Kidney (tissue), 14 donors: ENCODE data around the gene UST. TPM values are rescaled to one million over a fixed set of nuclear protein-coding genes. Genes with fewer than 3 reads are reported as not detected.
"Not testable (repeated sequence)": the region's sequence is repeated elsewhere in the genome, so short reads cannot be mapped to it uniquely, and the experiment has no call there.

Experiments
- DNase-seq, 5 donors: peaks; one replicate each; pipeline ENCODE4 v3.0.0-alpha.2; 2013 to 2020
- FAIRE-seq: peaks from 2 replicates; lab custom pipeline; 2012; peaks lifted over from hg19 to GRCh38; lab: Jason Lieb, UNC
- H3K27ac ChIP-seq, 2 donors: one replicate each; pipeline ENCODE4 v1.7.0; 2013; ENCODE audit warnings: low read depth in 2 of 2, low read length in 2 of 2, inconsistent platforms in 1 of 2
- H3K27me3 ChIP-seq: one replicate; pipeline ENCODE4 v1.7.1; 2013; ENCODE audit warnings: low read length, inconsistent platforms; ENCODE audit not compliant: control insufficient read depth, insufficient read depth
- H3K36me3 ChIP-seq, 3 donors: one replicate each; pipeline versions ENCODE4 v1.7.0 to v1.7.1; 2013; ENCODE audit warnings: low read length in 3 of 3, control low read depth in 1 of 3, inconsistent platforms in 1 of 3; ENCODE audit not compliant: insufficient read depth in 3 of 3, control insufficient read depth in 2 of 3
- H3K4me1 ChIP-seq, 3 donors: one replicate each; pipeline versions ENCODE4 v1.7.0 to v1.7.1; 2013; ENCODE audit warnings: low read length in 3 of 3, inconsistent platforms in 1 of 3, low read depth in 1 of 3; ENCODE audit not compliant: control insufficient read depth in 2 of 3, insufficient read depth in 2 of 3
- H3K4me3 ChIP-seq, 3 donors: one replicate each; pipeline versions ENCODE4 v1.7.0 to v1.8.1; 2013; ENCODE audit warnings: low read length in 3 of 3, control low read depth in 1 of 3, inconsistent platforms in 1 of 3
- H3K9ac ChIP-seq, 3 donors: one replicate each; pipeline versions ENCODE4 v1.7.0 to v1.7.1; 2013; ENCODE audit warnings: low read length in 3 of 3, control low read depth in 1 of 3, inconsistent platforms in 1 of 3
- H3K9me3 ChIP-seq, 3 donors: one replicate each; pipeline versions ENCODE4 v1.7.0 to v1.7.1; 2013; ENCODE audit warnings: low read length in 3 of 3, control low read depth in 1 of 3, inconsistent platforms in 1 of 3; ENCODE audit not compliant: control insufficient read depth in 2 of 3, insufficient read depth in 1 of 3
- CTCF ChIP-seq: IDR thresholded peaks from 3 replicates; pipeline ENCODE4 v1.5.1; 2012; ENCODE audit warnings: mild to moderate bottlenecking, moderate library complexity, borderline replicate concordance; ENCODE audit not compliant: insufficient read depth; ENCODE audit errors: extremely low read depth
- intact Hi-C: fragments of 100-400 bp; cut with DNase I; formaldehyde crosslinking; loops from one replicate; pipeline ENCODE4 v1.11.1; 2022
- polyA plus RNA-seq: library from polyadenylated mRNA; stranded (reverse); fragments of 350-450 nt; fragmentation: Illumina TruSeq; extraction: RNeasy Lipid Tissue Mini Kit (QIAGEN cat#74804); gene quantifications from one replicate; pipeline ENCODE4 v1.2.3, GENCODE V29; 2014; ENCODE audit warnings: low read depth, low replicate concordance; ENCODE audit not compliant: insufficient read depth
- total RNA-seq: library from RNA; stranded (reverse); fragmentation: NEBNext Ultra II Directional; extraction: Animal tissue kit (Norgen Biotek cat#: 25700); gene quantifications from one replicate; pipeline ENCODE4 v1.2.1, GENCODE V29; 2021
- donor health status: control.
- donor health status: control.
- donor health status: control.
- donor health status: control.
- donor health status: control.
- donor health status: DM: yes; HTN: yes; CAD: no.
- donor health status: Normal renal cell carcinoma (clear cell type).

UST gene
- total and polyA plus RNA-seq, 2 donors from 2014 or later, result 3.2 to 4.2 TPM

- intact Hi-C loops, result no loop called here
- H3K4me3 ChIP-seq, result no peak overlapping the region
These were observed 254.6 kb downstream of the UST start for GRCh38 chr6:149001422-149001821.

GRCh38 chr6:149003560-149003959 lies 256.7 kb downstream of the UST start:
- peaks cover 0 to 4% (median 0%) of the 10 kb centered on the region in 3 donors for H3K9me3 ChIP-seq
- TF ChIP-seq CTCF, result no peak
- intact Hi-C loops, result no loop called here
- no peak overlapping the region for H3K27ac ChIP-seq
- no peak overlapping the region for H3K4me3 ChIP-seq
- H3K9ac ChIP-seq, result no peak overlapping the region
- no peaks in the 10 kb centered on the region for H3K36me3 ChIP-seq
- peaks cover 0 to 5% (median 0%) of the 10 kb centered on the region in 3 donors for H3K4me1 ChIP-seq
- DNase-seq (no peak), FAIRE-seq (no peak)
- no peaks in the 10 kb centered on the region for H3K27me3 ChIP-seq

More at GRCh38 chr6:149001422-149001821, 254.6 kb downstream of the UST start:
- Histone ChIP-seq H3K27ac (no peak overlapping the region), H3K9me3 (peaks cover 0 to 4% (median 0%) of the 10 kb centered on the region in 3 donors), H3K27me3 (no peaks in the 10 kb centered on the region), H3K9ac (no peak overlapping the region), H3K36me3 (no peaks in the 10 kb centered on the region), H3K4me1 (peaks cover 0 to 5% (median 0%) of the 10 kb centered on the region in 3 donors)
- no peak for DNase-seq
- TF ChIP-seq CTCF, result no peak
- no peak for FAIRE-seq

- intact Hi-C loops, result no loop called here
- no peak for TF ChIP-seq CTCF
- peaks cover 0 to 2% (median 0%) of the 10 kb centered on the region in 3 donors for H3K4me1 ChIP-seq
- no peaks in the 10 kb centered on the region for H3K27me3 ChIP-seq
- no peak overlapping the region for H3K27ac ChIP-seq
- no peak for DNase-seq
- FAIRE-seq, result no peak
- H3K4me3 ChIP-seq, result no peak overlapping the region
- H3K36me3 ChIP-seq, result no peaks in the 10 kb centered on the region
- H3K9ac ChIP-seq, result no peak overlapping the region
- H3K9me3 ChIP-seq, result peaks cover 0 to 4% (median 0%) of the 10 kb centered on the region in 3 donors
These were observed 257.8 kb downstream of the UST start for GRCh38 chr6:149004664-149005063.

GRCh38 chr6:149006236-149006635 lies 259.4 kb downstream of the UST start:
- H3K9me3 ChIP-seq, FAIRE-seq, H3K4me1 ChIP-seq, intact Hi-C loops, DNase-seq, H3K27ac ChIP-seq, H3K36me3 ChIP-seq, H3K4me3 ChIP-seq, H3K9ac ChIP-seq, H3K27me3 ChIP-seq: not testable (repeated sequence)
